B cell (primary cell): ENCODE data around the gene DPYD. TPM values are rescaled to one million over a fixed set of nuclear protein-coding genes. Genes with fewer than 3 reads are reported as not detected.

ENCODE experiments used
- ATAC-seq: fragments of 200-7000 bp; cut with Tn5 transposase; one replicate; pipeline ENCODE4 v1.10.0; 2021; ENCODE audit warnings: low read depth, mild to moderate bottlenecking, moderate number of reproducible peaks, moderate library complexity
- CTCF ChIA-PET: fragments of 350-600 bp; sonication (Branson Sonifier 250); formaldehyde crosslinking; loops from one replicate; lab custom pipeline; 2021; ENCODE audit warnings: antibody characterized with exemption, inconsistent platforms; lab: Charles Lee
- POLR2A ChIA-PET: fragments of 350-600 bp; sonication (Branson Sonifier 250); formaldehyde crosslinking; loops from one replicate; lab custom pipeline; 2021; ENCODE audit warnings: antibody characterized with exemption; lab: Charles Lee
- DNase-seq: peaks from one replicate; pipeline ENCODE4 v3.0.0; 2013
- H2AFZ ChIP-seq: 2 replicates; pipeline ENCODE4 v1.6.1; 2012; ENCODE audit warnings: mild to moderate bottlenecking, low read depth, low read length; ENCODE audit not compliant: insufficient read depth, poor library complexity, severe bottlenecking
- H3K27ac ChIP-seq, 2 donors: 1 replicate in 1 of 2; 2 replicates in 1 of 2; pipeline ENCODE4 v1.5.1; 2012 to 2013; ENCODE audit warnings: low read length in 2 of 2, mild to moderate bottlenecking in 2 of 2, moderate library complexity in 1 of 2
- H3K27me3 ChIP-seq, 4 experiments: fragments of 200-600 bp in 1 of 4; sonication (generic) in 1 of 4; replicated peaks in 1 of 4; 1 replicate in 2 of 4; 2 replicates in 2 of 4; pipeline versions ENCODE4 v1.6.1 to v1.7.0; 2013 to 2016; ENCODE audit warnings: low read length in 3 of 4, mild to moderate bottlenecking in 2 of 4, mixed read lengths in 1 of 4, moderate library complexity in 1 of 4; ENCODE audit not compliant: insufficient read depth in 4 of 4, control insufficient read depth in 3 of 4; ENCODE audit errors: control extremely low read depth in 1 of 4
- H3K36me3 ChIP-seq, 2 experiments: replicated peaks in 1 of 2; 1 replicate in 1 of 2; 2 replicates in 1 of 2; pipeline versions ENCODE4 v1.6.1 to v1.7.1; 2013; ENCODE audit warnings: low read length in 1 of 2; ENCODE audit not compliant: insufficient read depth in 2 of 2, control insufficient read depth in 1 of 2; ENCODE audit errors: control extremely low read depth in 1 of 2, extremely low read depth in 1 of 2
- H3K4me1 ChIP-seq, 2 donors: fragments of 200-600 bp in 1 of 2; sonication (generic) in 1 of 2; 1 replicate in 1 of 2; 2 replicates in 1 of 2; pipeline versions ENCODE4 v1.5.1 to v1.6.1; 2013 to 2017; ENCODE audit warnings: low read length in 2 of 2; ENCODE audit not compliant: control insufficient read depth in 2 of 2, insufficient read depth in 2 of 2
- H3K4me2 ChIP-seq: replicated peaks from 2 replicates; pipeline ENCODE3; 2012; ENCODE audit warnings: mild to moderate bottlenecking, low read depth, low read length; ENCODE audit not compliant: poor library complexity, severe bottlenecking
- H3K4me3 ChIP-seq, 5 experiments: fragments of 200-600 bp in 1 of 5; sonication (generic) in 1 of 5; 1 replicate in 3 of 5; 2 replicates in 2 of 5; pipeline versions ENCODE4 v1.5.1 to v1.7.0; 2011 to 2016; ENCODE audit warnings: low read length in 4 of 5, mild to moderate bottlenecking in 4 of 5, low read depth in 2 of 5, control low read depth in 1 of 5, moderate library complexity in 1 of 5; ENCODE audit not compliant: insufficient read depth in 1 of 5; ENCODE audit errors: control extremely low read depth in 1 of 5, extremely low read depth in 1 of 5
- H3K79me2 ChIP-seq: fragments of 200-600 bp; sonication (generic); one replicate; pipeline ENCODE4 v1.6.0; 2016; ENCODE audit warnings: low read length; ENCODE audit not compliant: control insufficient read depth, insufficient read depth
- H3K9ac ChIP-seq: fragments of 200-600 bp; sonication (generic); 2 replicates; pipeline ENCODE4 v1.6.1; 2017; ENCODE audit warnings: mild to moderate bottlenecking, low read length, moderate library complexity
- H3K9me3 ChIP-seq, 3 donors: one replicate each; pipeline versions ENCODE4 v1.6.1 to v1.7.1; 2013; ENCODE audit warnings: low read length in 2 of 3; ENCODE audit not compliant: control insufficient read depth in 2 of 3, insufficient read depth in 1 of 3; ENCODE audit errors: control extremely low read depth in 1 of 3
- H4K20me1 ChIP-seq: 2 replicates; pipeline ENCODE4 v1.6.0; 2012; ENCODE audit warnings: mild to moderate bottlenecking, low read length; ENCODE audit not compliant: insufficient read depth, control insufficient read depth, poor library complexity, severe bottlenecking
- H3K27ac Mint-ChIP-seq: one replicate; pipeline ENCODE4 v1.8.0; 2021; ENCODE audit warnings: mixed read lengths
- H3K27me3 Mint-ChIP-seq: one replicate; pipeline ENCODE4 v1.8.0; 2021; ENCODE audit warnings: mixed read lengths
- H3K4me1 Mint-ChIP-seq: one replicate; pipeline ENCODE4 v1.8.0; 2021; ENCODE audit warnings: mixed read lengths
- H3K4me3 Mint-ChIP-seq: one replicate; pipeline ENCODE4 v1.8.0; 2021; ENCODE audit warnings: mixed read lengths
- H3K9me3 Mint-ChIP-seq: one replicate; pipeline ENCODE4 v1.8.0; 2022; ENCODE audit warnings: mixed read lengths; ENCODE audit not compliant: insufficient read depth
- EZH2 ChIP-seq: IDR thresholded peaks from 2 replicates; pipeline ENCODE4 v1.6.1; 2012; ENCODE audit warnings: borderline replicate concordance, low read depth, mild to moderate bottlenecking, moderate library complexity, low read length; ENCODE audit not compliant: insufficient read depth, poor library complexity, severe bottlenecking
- WGBS: methylation state at CpG from one replicate; pipeline ENCODE4 v1.1.5; 2013; ENCODE audit warnings: missing lambda C conversion rate; ENCODE audit not compliant: insufficient coverage; 5-methylcytosine and 5-hydroxymethylcytosine counted together
- intact Hi-C: fragments of 100-400 bp; cut with micrococcal nuclease; formaldehyde crosslinking; loops from one replicate; pipeline ENCODE4 v1.10.0; 2022
- polyA plus RNA-seq: library from polyadenylated mRNA; depleted of rRNA; stranded (reverse); fragments of >200 nt; gene quantifications from 2 replicates; pipeline ENCODE4 v1.2.3, GENCODE V29; 2012
- total RNA-seq, 2 donors: library from RNA; stranded (reverse); fragments of 120-200 nt in 1 of 2; gene quantifications; 1 replicate in 1 of 2; 2 replicates in 1 of 2; pipeline versions ENCODE4 v1.2.3 to v1.2.4, GENCODE V29; 2013 to 2022
- TF ChIP-seq, protein P1 (sequence below): fragments of 200-600 bp; IDR thresholded peaks from one replicate; pipeline ENCODE4 v1.8.0; 2022; ENCODE audit warnings: antibody characterized with exemption, mild to moderate bottlenecking

Gene DPYD
- total and polyA plus RNA-seq, 2 donors (not counting 1 experiment from before 2014, with no cell fraction given), result 4.2 to 19.0 TPM

DNA sequence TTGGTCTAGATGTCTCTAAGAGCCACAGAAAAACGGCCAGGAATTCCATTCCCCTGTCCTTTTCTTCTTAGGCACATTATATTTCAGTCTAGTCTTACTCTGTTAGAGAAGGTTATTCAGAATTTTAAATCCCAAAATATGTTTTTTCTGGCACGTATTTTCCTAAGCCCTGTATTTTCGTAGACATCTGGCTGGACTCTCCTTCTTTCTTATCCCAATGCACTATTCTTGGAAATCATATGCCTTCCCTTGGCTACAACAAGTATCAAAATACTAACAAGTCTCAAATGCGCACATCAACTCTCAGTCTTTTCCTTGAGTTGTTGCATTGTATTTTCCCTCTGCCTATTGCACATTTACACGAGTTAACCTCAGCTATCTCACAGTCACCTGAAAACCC is 96.2 kb downstream of the DPYD start:
- intact Hi-C loops, result no loop called here
- Mint-ChIP-seq H3K4me3 (no peak overlapping the region), H3K4me1 (peaks cover 8% of the 10 kb centered on the region), H3K9me3 (no peaks in the 10 kb centered on the region), H3K27me3 (no peaks in the 10 kb centered on the region), H3K27ac (no peak overlapping the region)
- WGBS, result 94% methylated on average over 3 of the region's 5 CpGs
- CTCF ChIA-PET, result no interaction called here
- no peaks in the 10 kb centered on the region for H3K36me3 ChIP-seq
- no peak overlapping the region for H2AFZ ChIP-seq
- H3K27ac ChIP-seq, result no peak overlapping the region
- no peak for TF ChIP-seq EZH2
- TF ChIP-seq, protein P1, sequence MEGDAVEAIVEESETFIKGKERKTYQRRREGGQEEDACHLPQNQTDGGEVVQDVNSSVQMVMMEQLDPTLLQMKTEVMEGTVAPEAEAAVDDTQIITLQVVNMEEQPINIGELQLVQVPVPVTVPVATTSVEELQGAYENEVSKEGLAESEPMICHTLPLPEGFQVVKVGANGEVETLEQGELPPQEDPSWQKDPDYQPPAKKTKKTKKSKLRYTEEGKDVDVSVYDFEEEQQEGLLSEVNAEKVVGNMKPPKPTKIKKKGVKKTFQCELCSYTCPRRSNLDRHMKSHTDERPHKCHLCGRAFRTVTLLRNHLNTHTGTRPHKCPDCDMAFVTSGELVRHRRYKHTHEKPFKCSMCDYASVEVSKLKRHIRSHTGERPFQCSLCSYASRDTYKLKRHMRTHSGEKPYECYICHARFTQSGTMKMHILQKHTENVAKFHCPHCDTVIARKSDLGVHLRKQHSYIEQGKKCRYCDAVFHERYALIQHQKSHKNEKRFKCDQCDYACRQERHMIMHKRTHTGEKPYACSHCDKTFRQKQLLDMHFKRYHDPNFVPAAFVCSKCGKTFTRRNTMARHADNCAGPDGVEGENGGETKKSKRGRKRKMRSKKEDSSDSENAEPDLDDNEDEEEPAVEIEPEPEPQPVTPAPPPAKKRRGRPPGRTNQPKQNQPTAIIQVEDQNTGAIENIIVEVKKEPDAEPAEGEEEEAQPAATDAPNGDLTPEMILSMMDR, result no peak
- no peaks in the 10 kb centered on the region for H3K9me3 ChIP-seq
- H3K4me1 ChIP-seq, result peaks cover 4 to 7% of the 10 kb centered on the region in 2 donors
- no peak for DNase-seq
- H3K9ac ChIP-seq, result no peak overlapping the region
- no peak overlapping the region for H3K4me3 ChIP-seq
- no peak for ATAC-seq
- POLR2A ChIA-PET, result no interaction called here
- H4K20me1 ChIP-seq, result no peaks in the 10 kb centered on the region
- H3K27me3 ChIP-seq, result no peaks in the 10 kb centered on the region
- H3K4me2 ChIP-seq, result no peak overlapping the region
- H3K79me2 ChIP-seq, result no peaks in the 10 kb centered on the region

- peaks cover 4 to 7% of the 10 kb centered on the region in 2 donors for H3K4me1 ChIP-seq
- no peak overlapping the region for H3K4me3 ChIP-seq
- DNase-seq (no peak), ATAC-seq (no peak)
- TF ChIP-seq EZH2, result no peak
- TF ChIP-seq, protein P1, result no peak
- H3K36me3 ChIP-seq, result no peaks in the 10 kb centered on the region
- H3K79me2 ChIP-seq, result no peaks in the 10 kb centered on the region
- Mint-ChIP-seq H3K27me3 (no peaks in the 10 kb centered on the region), H3K4me1 (peaks cover 8% of the 10 kb centered on the region), H3K9me3 (no peaks in the 10 kb centered on the region), H3K27ac (no peak overlapping the region), H3K4me3 (no peak overlapping the region)
- no peaks in the 10 kb centered on the region for H3K27me3 ChIP-seq
- no peak overlapping the region for H2AFZ ChIP-seq
- CTCF ChIA-PET, result no interaction called here
- 100% methylated on average over 1 of the region's 2 CpGs for WGBS
- no peak overlapping the region for H3K4me2 ChIP-seq
- H3K27ac ChIP-seq, result no peak overlapping the region
- intact Hi-C loops, result no loop called here
- H3K9ac ChIP-seq, result no peak overlapping the region
- no peaks in the 10 kb centered on the region for H3K9me3 ChIP-seq
- POLR2A ChIA-PET, result no interaction called here
- no peaks in the 10 kb centered on the region for H4K20me1 ChIP-seq
These were observed 96.6 kb downstream of the DPYD start for GRCh38 chr1:97824200-97824599.
